SK-N-SH (cell line): Measurements from ENCODE around the gene C1QL4. TPM values are rescaled to one million over a fixed set of nuclear protein-coding genes. Genes with fewer than 3 reads are reported as not detected.

Experiments used
- CTCF ChIA-PET: fragments of 300-600, 350-600 bp; formaldehyde crosslinking; extraction: SDS; loops from one replicate; lab custom pipeline; 2021; lab: Yijun Ruan, JAX
- POLR2A ChIA-PET: fragments of 350-600 bp; sonication (Branson Sonifier 250); formaldehyde crosslinking; extraction: SDS; loops from one replicate; lab custom pipeline; 2020; ENCODE audit warnings: antibody characterized with exemption, inconsistent platforms; lab: Yijun Ruan, JAX
- DNase-seq: peaks from one replicate; pipeline ENCODE4 v3.0.0; 2012
- H2AFZ ChIP-seq: fragments of 200-600 bp; sonication (generic); 2 replicates; pipeline ENCODE4 v1.8.1; 2016; ENCODE audit warnings: antibody characterized with exemption, mild to moderate bottlenecking, low read depth
- H3F3A ChIP-seq: fragments of 200-600 bp; sonication (generic); replicated peaks from 2 replicates; pipeline ENCODE3; 2016; ENCODE audit warnings: antibody characterized with exemption, mild to moderate bottlenecking; ENCODE audit not compliant: insufficient read depth
- H3K27ac ChIP-seq, 2 experiments: fragments of 200-500 bp in 1 of 2; fragments of 200-600 bp in 1 of 2; sonication (Bioruptor generic) in 1 of 2; sonication (generic), shearing (Covaris generic) in 1 of 2; 2 replicates each; pipeline versions ENCODE4 v1.5.1 to v1.6.1; 2014 to 2016; ENCODE audit warnings: low read depth in 2 of 2, inconsistent platforms in 1 of 2, low read length in 1 of 2, mild to moderate bottlenecking in 1 of 2, mixed read lengths in 1 of 2
- H3K27me3 ChIP-seq: fragments of 200-600 bp; sonication (generic), shearing (Covaris generic); 2 replicates; pipeline ENCODE4 v1.6.1; 2016; ENCODE audit warnings: mixed run types; ENCODE audit not compliant: insufficient read depth
- H3K36me3 ChIP-seq, 2 experiments: fragments of 200-500 bp in 1 of 2; fragments of 200-600 bp in 1 of 2; sonication (Bioruptor generic) in 1 of 2; sonication (generic) in 1 of 2; replicated peaks in 1 of 2; 2 replicates each; pipeline versions ENCODE3 to v1.5.1; 2014 to 2016; ENCODE audit warnings: low read length in 1 of 2, mild to moderate bottlenecking in 1 of 2; ENCODE audit not compliant: insufficient read depth in 2 of 2, control insufficient read depth in 1 of 2
- H3K4me1 ChIP-seq, 2 experiments: fragments of 200-500 bp in 1 of 2; fragments of 200-600 bp in 1 of 2; sonication (Bioruptor generic) in 1 of 2; sonication (generic), shearing (Covaris generic) in 1 of 2; 2 replicates each; pipeline versions ENCODE4 v1.5.1 to v1.6.1; 2014 to 2016; ENCODE audit warnings: low read depth in 1 of 2, low read length in 1 of 2, mixed run types in 1 of 2; ENCODE audit not compliant: insufficient read depth in 2 of 2, control insufficient read depth in 1 of 2
- H3K4me2 ChIP-seq: fragments of 200-600 bp; sonication (generic), shearing (Covaris generic); 2 replicates; pipeline ENCODE4 v1.6.1; 2017; ENCODE audit warnings: mixed run types
- H3K4me3 ChIP-seq, 2 experiments: fragments of 200-500 bp in 1 of 2; fragments of 200-600 bp in 1 of 2; sonication (Bioruptor generic) in 1 of 2; sonication (generic), shearing (Covaris generic) in 1 of 2; 2 replicates each; pipeline versions ENCODE4 v1.5.1 to v1.8.1; 2014 to 2016; ENCODE audit warnings: low read depth in 2 of 2, inconsistent platforms in 1 of 2, low read length in 1 of 2, mild to moderate bottlenecking in 1 of 2, mixed read lengths in 1 of 2, moderate library complexity in 1 of 2
- H3K79me2 ChIP-seq: fragments of 200-600 bp; sonication (generic); 2 replicates; pipeline ENCODE4 v1.8.1; 2017; ENCODE audit warnings: mild to moderate bottlenecking; ENCODE audit not compliant: insufficient read depth
- H3K9ac ChIP-seq: fragments of 200-600 bp; sonication (generic); 2 replicates; pipeline ENCODE4 v1.6.1; 2017; ENCODE audit warnings: mixed run types
- H3K9me2 ChIP-seq: fragments of 200-600 bp; sonication (generic); 2 replicates; pipeline ENCODE4 v1.6.1; 2017; ENCODE audit warnings: mixed run types
- H3K9me3 ChIP-seq: fragments of 200-600 bp; sonication (generic); 2 replicates; pipeline ENCODE4 v1.6.1; 2017; ENCODE audit warnings: mixed run types, mild to moderate bottlenecking, moderate library complexity
- H4K20me1 ChIP-seq: fragments of 200-600 bp; sonication (generic); 2 replicates; pipeline ENCODE4 v1.6.1; 2017; ENCODE audit warnings: mild to moderate bottlenecking, mixed run types; ENCODE audit not compliant: insufficient read depth
- EZH2phosphoT487 ChIP-seq: fragments of 200-600 bp; sonication (generic); IDR thresholded peaks from 2 replicates; pipeline ENCODE4 v1.6.1; 2017; ENCODE audit warnings: low read depth, mixed run types, mild to moderate bottlenecking, antibody characterized with exemption, moderate library complexity, borderline replicate concordance
- FOSL2 ChIP-seq: IDR thresholded peaks from 2 replicates; pipeline ENCODE4 v1.4.0; 2012; ENCODE audit warnings: low read depth, mild to moderate bottlenecking, moderate library complexity, borderline replicate concordance
- FOXM1 ChIP-seq: IDR thresholded peaks from 2 replicates; pipeline ENCODE4 v1.4.0; 2012; ENCODE audit warnings: low read depth, mild to moderate bottlenecking
- POLR2AphosphoS5 ChIP-seq: IDR thresholded peaks from 2 replicates; pipeline ENCODE4 v1.6.1; 2012; ENCODE audit warnings: low read depth, low read length
- RAD21 ChIP-seq: IDR thresholded peaks from 2 replicates; pipeline ENCODE4 v1.6.1; 2012; ENCODE audit warnings: mild to moderate bottlenecking, low read length
- TCF12 ChIP-seq: IDR thresholded peaks from 2 replicates; pipeline ENCODE4 v1.4.0; 2012
- YY1 ChIP-seq: IDR thresholded peaks from 2 replicates; pipeline ENCODE4 v1.4.0; 2012; ENCODE audit warnings: low read depth, mild to moderate bottlenecking
- ZBTB33 ChIP-seq: IDR thresholded peaks from 2 replicates; pipeline ENCODE4 v1.4.0; 2012; ENCODE audit warnings: low read depth, borderline replicate concordance
- WGBS: methylation state at CpG from one replicate; pipeline ENCODE4 v1.1.6; 2017; ENCODE audit warnings: low lambda C conversion rate; 5-methylcytosine and 5-hydroxymethylcytosine counted together
- polyA plus RNA-seq, 3 experiments: library from polyadenylated mRNA; depleted of rRNA; stranded (reverse); fragments of >200 nt; gene quantifications; 2 replicates each; pipeline ENCODE4 v1.2.3, GENCODE V29; 2012
- TF ChIP-seq, protein P1 (sequence below): fragments of 150-350 bp; IDR thresholded peaks from 2 replicates; pipeline ENCODE4 v1.6.1; 2017; ENCODE audit warnings: antibody characterized with exemption, low read length, low read depth, borderline replicate concordance
- TF ChIP-seq, protein P2 (sequence below): fragments of 150-350 bp; IDR thresholded peaks from 2 replicates; pipeline ENCODE4 v1.6.1; 2016; ENCODE audit warnings: mild to moderate bottlenecking, low read depth, low read length

Gene C1QL4
- polyA plus RNA-seq, 1 of the 3 experiments (the other 2 are of a cell fraction) = 14.6 TPM

DNA sequence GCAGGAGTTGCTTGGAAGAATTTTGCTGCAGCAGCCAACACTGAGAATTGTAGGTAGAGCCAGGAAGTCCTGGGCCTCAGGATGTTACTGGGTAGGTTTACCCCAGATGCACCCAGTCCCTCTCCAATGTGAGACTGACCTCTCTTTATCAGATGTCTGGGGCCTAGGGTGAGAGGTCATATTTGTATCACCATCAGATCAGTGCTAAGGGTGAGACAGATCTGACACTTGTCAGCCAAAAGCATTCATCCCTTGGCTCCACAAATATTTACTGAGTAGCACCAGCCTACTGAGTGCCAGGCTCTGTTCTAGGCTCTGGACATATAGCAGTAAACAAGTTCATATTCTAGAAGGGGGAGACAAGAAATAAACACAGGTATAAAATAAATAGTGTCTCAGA, 9.6 kb downstream of the C1QL4 start:
- Histone ChIP-seq H3K9ac (no peak overlapping the region), H2AFZ (no peak overlapping the region), H3K9me3 (no peaks in the 10 kb centered on the region), H3K4me3 (no peak overlapping the region), H3K27me3 (no peaks in the 10 kb centered on the region), H3K4me1 (peaks cover 0 to 10% of the 10 kb centered on the region in 2 experiments; a peak in 1 of 4 replicates), H3K9me2 (no peaks in the 10 kb centered on the region), H3K79me2 (peaks cover 19% of the 10 kb centered on the region), H3K4me2 (no peak overlapping the region), H4K20me1 (no peaks in the 10 kb centered on the region), H3F3A (peaks cover 14% of the 10 kb centered on the region), H3K36me3 (peaks cover 2 to 19% of the 10 kb centered on the region in 2 experiments), H3K27ac (no peak overlapping the region)
- DNase-seq = no peak
- ChIA-PET POLR2A (no interaction called here), CTCF (no interaction called here)
- TF ChIP-seq POLR2AphosphoS5 (no peak), FOSL2 (no peak), TCF12 (no peak), ZBTB33 (no peak), RAD21 (no peak), FOXM1 (no peak), EZH2phosphoT487 (no peak), YY1 (no peak)
- TF ChIP-seq, protein P1, sequence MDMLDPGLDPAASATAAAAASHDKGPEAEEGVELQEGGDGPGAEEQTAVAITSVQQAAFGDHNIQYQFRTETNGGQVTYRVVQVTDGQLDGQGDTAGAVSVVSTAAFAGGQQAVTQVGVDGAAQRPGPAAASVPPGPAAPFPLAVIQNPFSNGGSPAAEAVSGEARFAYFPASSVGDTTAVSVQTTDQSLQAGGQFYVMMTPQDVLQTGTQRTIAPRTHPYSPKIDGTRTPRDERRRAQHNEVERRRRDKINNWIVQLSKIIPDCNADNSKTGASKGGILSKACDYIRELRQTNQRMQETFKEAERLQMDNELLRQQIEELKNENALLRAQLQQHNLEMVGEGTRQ = no peak
- TF ChIP-seq, protein P2, sequence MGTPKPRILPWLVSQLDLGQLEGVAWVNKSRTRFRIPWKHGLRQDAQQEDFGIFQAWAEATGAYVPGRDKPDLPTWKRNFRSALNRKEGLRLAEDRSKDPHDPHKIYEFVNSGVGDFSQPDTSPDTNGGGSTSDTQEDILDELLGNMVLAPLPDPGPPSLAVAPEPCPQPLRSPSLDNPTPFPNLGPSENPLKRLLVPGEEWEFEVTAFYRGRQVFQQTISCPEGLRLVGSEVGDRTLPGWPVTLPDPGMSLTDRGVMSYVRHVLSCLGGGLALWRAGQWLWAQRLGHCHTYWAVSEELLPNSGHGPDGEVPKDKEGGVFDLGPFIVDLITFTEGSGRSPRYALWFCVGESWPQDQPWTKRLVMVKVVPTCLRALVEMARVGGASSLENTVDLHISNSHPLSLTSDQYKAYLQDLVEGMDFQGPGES = no peak

DNA sequence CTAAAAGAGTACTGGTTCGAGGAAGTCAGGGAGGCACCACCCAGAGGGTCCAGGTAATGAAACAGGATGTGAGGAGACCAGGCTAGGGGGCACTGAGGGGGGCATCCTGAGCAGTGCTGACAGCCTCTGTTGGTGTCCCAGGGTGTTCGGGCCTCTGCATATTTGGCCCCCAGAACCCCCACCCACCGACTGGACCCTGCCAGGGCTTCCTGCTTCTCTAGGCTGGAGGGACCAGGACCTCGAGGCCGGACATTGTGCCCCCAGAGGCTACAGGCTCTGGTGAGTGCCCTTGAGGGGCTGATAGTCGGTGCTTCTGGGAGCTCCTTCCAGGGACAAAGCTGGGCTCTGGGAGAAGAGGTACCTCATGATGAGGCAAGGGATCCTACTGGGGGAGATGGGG, 11.4 kb downstream of the C1QL4 start:
- ChIA-PET POLR2A (no interaction called here), CTCF (interaction anchor here (0.9 to 5.4 kb wide), 8 partner anchors 11 to 37 kb away, joined by 3 to 48 read pairs (median 4); partner anchors contain the start of gene C1QL4)
- Histone ChIP-seq H3K79me2 (peaks cover 19% of the 10 kb centered on the region), H3K9me2 (no peaks in the 10 kb centered on the region), H3K36me3 (peaks cover 2 to 13% of the 10 kb centered on the region in 2 experiments), H3K4me3 (no peak overlapping the region), H3K4me1 (peaks cover 0 to 14% of the 10 kb centered on the region in 2 experiments; a peak in 1 of 4 replicates), H2AFZ (no peak overlapping the region), H3K27me3 (no peaks in the 10 kb centered on the region), H3K9ac (no peak overlapping the region), H3K4me2 (no peak overlapping the region), H3K9me3 (no peaks in the 10 kb centered on the region), H3F3A (peaks cover 5% of the 10 kb centered on the region), H4K20me1 (no peaks in the 10 kb centered on the region), H3K27ac (no peak overlapping the region)
- no peak for TF ChIP-seq FOXM1
- WGBS = 100% methylated on average over 2 of the region's 6 CpGs
- DNase-seq = no peak
